ENCODE measurements around the gene CRIP2. TPM values are rescaled to one million over a fixed set of nuclear protein-coding genes. Genes with fewer than 3 reads are reported as not detected.

The CRIP2 gene
- total and polyA plus RNA-seq, 2 of the 13 experiments (the other 11 are each of a cell fraction or from before 2014, with no cell fraction given): 31.6 to 37.9 TPM

- TF ChIP-seq SP1 (IDR thresholded peaks at IDR 0.05): no peak
- peak; percentile 11; the same call in 1 of the 2 replicates for TF ChIP-seq SP1 (CRISPR knock-in tag; IDR thresholded peaks at IDR 0.05)
- no peak for TF ChIP-seq EP300 (IDR thresholded peaks at IDR 0.05; ENCODE audit: low read depth in 2 of 2, low read length in 2 of 2)
- 0 out of 2 replicates have a peak, but pooled peaks have one; percentile 25 for TF ChIP-seq EP300 (CRISPR knock-in tag; IDR thresholded peaks at IDR 0.05; ENCODE audit: borderline replicate concordance)
- TF ChIP-seq CEBPG (CRISPR knock-in tag; IDR thresholded peaks at IDR 0.05): no peak
- TF ChIP-seq ZNF430 (CRISPR knock-in tag; IDR thresholded peaks at IDR 0.05): peak; percentile 8; the same call in 1 of the 2 replicates
- no peak for TF ChIP-seq YEATS4 (CRISPR knock-in tag; IDR thresholded peaks at IDR 0.05; ENCODE audit: borderline replicate concordance)
- peak; percentile 54 for TF ChIP-seq SAP130 (CRISPR knock-in tag; IDR thresholded peaks at IDR 0.05; ENCODE audit: low read depth)
- TF ChIP-seq ZSCAN30 (CRISPR knock-in tag; IDR thresholded peaks at IDR 0.05): 0 out of 2 replicates have a peak, but pooled peaks have one; percentile 72
- no peak for TF ChIP-seq ZHX2 (IDR thresholded peaks at IDR 0.05; ENCODE audit: low read depth)
- TF ChIP-seq ZHX2 (CRISPR knock-in tag; IDR thresholded peaks at IDR 0.05; ENCODE audit: borderline replicate concordance): no peak
- no peak for TF ChIP-seq POLR2AphosphoS5 (IDR thresholded peaks at IDR 0.05; ENCODE audit: low read depth, low read length)
Measured at GRCh38 chr14:105489542-105490266, 15.1 kb downstream of the CRIP2 start (continued).

Data from HepG2 (cell line).